GM18499 (cell line): ENCODE results near the gene TRIM41.
"Not testable (repeated sequence)": the region's sequence is repeated elsewhere in the genome, so short reads cannot be mapped to it uniquely, and the experiment has no call there.

ENCODE experiments used
- ATAC-seq: cut with Tn5 transposase; IDR thresholded peaks from one replicate; pipeline ENCODE4 v1.9.1; 2021; ENCODE audit warnings: moderate number of reproducible peaks; ENCODE audit not compliant: insufficient read depth, unreplicated experiment

TRIM41 gene

GRCh38 chr5:181281077-181281983 is 58.2 kb downstream of the TRIM41 start:
- no peak for ATAC-seq

- ATAC-seq: no peak
Measured at GRCh38 chr5:181281984-181282316, 58.9 kb downstream of the TRIM41 start.

GRCh38 chr5:181282415-181282814 is 59.3 kb downstream of the TRIM41 start:
- ATAC-seq: not testable (repeated sequence)

- ATAC-seq: no peak
Measured at GRCh38 chr5:181282874-181283273, 59.8 kb downstream of the TRIM41 start.

GRCh38 chr5:181283347-181283746 is 60.3 kb downstream of the TRIM41 start:
- ATAC-seq: no peak

GRCh38 chr5:181283841-181284755 is 61.0 kb downstream of the TRIM41 start:
- not testable (repeated sequence) for ATAC-seq
